ENCODE results near the gene RNU6-1. TPM values are rescaled to one million over a fixed set of nuclear protein-coding genes. Genes with fewer than 3 reads are reported as not detected.

Gene RNU6-1
- total and polyA plus RNA-seq, 2 donors (not counting 1 experiment from before 2014, with no cell fraction given) = not detected

DNA sequence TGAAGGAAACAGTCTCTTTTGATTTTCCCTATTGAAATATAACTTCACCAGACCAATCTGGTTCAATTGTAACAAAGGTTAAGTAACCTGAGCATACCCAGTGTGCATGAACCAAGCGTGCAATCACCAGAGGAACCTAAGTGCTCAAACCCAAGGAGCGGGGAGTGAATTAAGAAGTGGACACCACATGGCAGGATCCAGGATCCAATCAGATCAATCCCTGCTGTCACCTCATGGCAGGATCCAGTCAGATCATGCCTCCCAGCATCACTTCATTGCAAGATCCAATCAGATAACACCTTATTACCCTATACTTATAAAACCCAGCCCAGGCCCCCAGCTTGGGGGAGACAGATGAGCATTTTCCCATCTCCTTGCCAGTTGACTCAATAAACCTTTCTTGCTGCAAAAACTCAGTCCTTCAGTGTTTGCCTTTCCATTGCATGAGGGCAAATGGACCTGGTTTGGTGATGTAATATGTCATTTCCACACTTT is 38.9 kb upstream of the RNU6-1 start:
- no peak for ATAC-seq (ENCODE audit: low read depth)
- peaks cover 0 to 1% (median under 1%) of the 10 kb centered on the region in 3 donors for H3K9me3 ChIP-seq (ENCODE audit: control extremely low read depth in 1 of 3, control insufficient read depth in 2 of 3, insufficient read depth in 1 of 3, low read length in 2 of 3)
- no peak overlapping the region for H2AFZ ChIP-seq (ENCODE audit: insufficient read depth, low read depth, low read length, poor library complexity, severe bottlenecking)
- H4K20me1 ChIP-seq (ENCODE audit: control insufficient read depth, insufficient read depth, low read length, poor library complexity, severe bottlenecking) = no peaks in the 10 kb centered on the region
- H3K4me3 ChIP-seq (ENCODE audit: control extremely low read depth in 1 of 5, extremely low read depth in 1 of 5, insufficient read depth in 1 of 5, low read depth in 2 of 5, low read length in 4 of 5) = no peak overlapping the region
- intact Hi-C loops (cut with micrococcal nuclease) = no loop called here
- H3K4me1 ChIP-seq (ENCODE audit: control insufficient read depth in 2 of 2, insufficient read depth in 2 of 2, low read length in 2 of 2) = peaks cover 0 to 3% of the 10 kb centered on the region in 2 donors
- CTCF ChIA-PET = no interaction called here
- Mint-ChIP-seq H3K27ac (no peak overlapping the region), H3K27me3 (peaks cover 20% of the 10 kb centered on the region), H3K4me1 (peaks cover 7% of the 10 kb centered on the region), H3K9me3 (ENCODE audit: insufficient read depth) (peaks cover 2% of the 10 kb centered on the region), H3K4me3 (no peak overlapping the region)
- H3K27me3 ChIP-seq (replicated peaks in 1 of 4; ENCODE audit: control extremely low read depth in 1 of 4, control insufficient read depth in 3 of 4, insufficient read depth in 4 of 4, low read length in 3 of 4) = peaks cover 0 to 2% (median 0%) of the 10 kb centered on the region in 4 experiments
- no peak for DNase-seq
- no peak overlapping the region for H3K4me2 ChIP-seq (replicated peaks; ENCODE audit: low read depth, low read length, poor library complexity, severe bottlenecking)
- TF ChIP-seq CTCF (IDR thresholded peaks at IDR 0.05) (no peak), EZH2 (IDR thresholded peaks at IDR 0.05; ENCODE audit: borderline replicate concordance, insufficient read depth, low read depth, low read length, poor library complexity, severe bottlenecking) (no peak)
- no peaks in the 10 kb centered on the region for H3K79me2 ChIP-seq (ENCODE audit: control insufficient read depth, insufficient read depth, low read length)
- WGBS (ENCODE audit: insufficient coverage) = 92% methylated on average over 2 of the region's 2 CpGs
- H3K36me3 ChIP-seq (replicated peaks in 1 of 2; ENCODE audit: control extremely low read depth in 1 of 2, control insufficient read depth in 1 of 2, extremely low read depth in 1 of 2, insufficient read depth in 2 of 2, low read length in 1 of 2) = no peaks in the 10 kb centered on the region
- no peak overlapping the region for H3K27ac ChIP-seq (ENCODE audit: low read length in 2 of 2)
- POLR2A ChIA-PET = no interaction called here
- H3K9ac ChIP-seq (ENCODE audit: low read length) = no peak overlapping the region

- no peak overlapping the region for H2AFZ ChIP-seq (ENCODE audit: insufficient read depth, low read depth, low read length, poor library complexity, severe bottlenecking)
- H4K20me1 ChIP-seq (ENCODE audit: control insufficient read depth, insufficient read depth, low read length, poor library complexity, severe bottlenecking) = no peaks in the 10 kb centered on the region
- intact Hi-C loops (cut with micrococcal nuclease) = no loop called here
- H3K27me3 ChIP-seq (replicated peaks in 1 of 4; ENCODE audit: control extremely low read depth in 1 of 4, control insufficient read depth in 3 of 4, insufficient read depth in 4 of 4, low read length in 3 of 4) = peaks cover 0 to 8% (median under 1%) of the 10 kb centered on the region in 4 experiments
- no peaks in the 10 kb centered on the region for H3K36me3 ChIP-seq (replicated peaks in 1 of 2; ENCODE audit: control extremely low read depth in 1 of 2, control insufficient read depth in 1 of 2, extremely low read depth in 1 of 2, insufficient read depth in 2 of 2, low read length in 1 of 2)
- H3K4me2 ChIP-seq (replicated peaks; ENCODE audit: low read depth, low read length, poor library complexity, severe bottlenecking) = no peak overlapping the region
- H3K4me1 Mint-ChIP-seq = no peaks in the 10 kb centered on the region
- peaks cover 24% of the 10 kb centered on the region for H3K27me3 Mint-ChIP-seq
- H3K9me3 ChIP-seq (ENCODE audit: control extremely low read depth in 1 of 3, control insufficient read depth in 2 of 3, insufficient read depth in 1 of 3, low read length in 2 of 3) = peaks cover 0 to 25% (median 13%) of the 10 kb centered on the region in 3 donors
- no peak overlapping the region for H3K27ac ChIP-seq (ENCODE audit: low read length in 2 of 2)
- WGBS (ENCODE audit: insufficient coverage) = 85% methylated on average over 2 of the region's 3 CpGs
- ChIA-PET CTCF (no interaction called here), POLR2A (no interaction called here)
- H3K4me1 ChIP-seq (ENCODE audit: control insufficient read depth in 2 of 2, insufficient read depth in 2 of 2, low read length in 2 of 2) = no peaks in the 10 kb centered on the region
- H3K9ac ChIP-seq (ENCODE audit: low read length) = no peak overlapping the region
- TF ChIP-seq CTCF (IDR thresholded peaks at IDR 0.05) (no peak), EZH2 (IDR thresholded peaks at IDR 0.05; ENCODE audit: borderline replicate concordance, insufficient read depth, low read depth, low read length, poor library complexity, severe bottlenecking) (no peak)
- H3K4me3 ChIP-seq (ENCODE audit: control extremely low read depth in 1 of 5, extremely low read depth in 1 of 5, insufficient read depth in 1 of 5, low read depth in 2 of 5, low read length in 4 of 5) = no peak overlapping the region
- ATAC-seq (ENCODE audit: low read depth) = no peak
- H3K9me3 Mint-ChIP-seq (ENCODE audit: insufficient read depth) = peaks cover 16% of the 10 kb centered on the region
- no peaks in the 10 kb centered on the region for H3K79me2 ChIP-seq (ENCODE audit: control insufficient read depth, insufficient read depth, low read length)
- no peak overlapping the region for H3K27ac Mint-ChIP-seq
- H3K4me3 Mint-ChIP-seq = no peak overlapping the region
- no peak for DNase-seq
Measured at GRCh38 chr15:67873777-67874176, 33.9 kb upstream of the RNU6-1 start.

All from B cell (primary cell).